Lung (tissue), 12 donors: ENCODE measurements around the gene VMO1. TPM values are rescaled to one million over a fixed set of nuclear protein-coding genes. Genes with fewer than 3 reads are reported as not detected.

Source experiments
- ATAC-seq: fragments of 200-7000 bp; cut with Tn5 transposase; one replicate; pipeline ENCODE4 v1.9.1; 2020; ENCODE audit warnings: moderate number of reproducible peaks; ENCODE audit not compliant: insufficient read depth, low FRiP score
- DNase-seq, 3 donors: peaks; one replicate each; pipeline ENCODE4 v3.0.0-alpha.2; 2013 to 2017
- H3K27ac ChIP-seq, 2 donors: one replicate each; pipeline ENCODE4 v1.5.1; 2013; ENCODE audit warnings: mild to moderate bottlenecking in 2 of 2, moderate library complexity in 2 of 2, control low read depth in 1 of 2, inconsistent platforms in 1 of 2, low read depth in 1 of 2, low read length in 1 of 2
- H3K27me3 ChIP-seq, 3 donors: one replicate each; pipeline ENCODE4 v1.5.1; 2013; ENCODE audit warnings: low read length in 2 of 3; ENCODE audit not compliant: control insufficient read depth in 3 of 3, insufficient read depth in 3 of 3
- H3K36me3 ChIP-seq, 4 donors: one replicate each; pipeline ENCODE4 v1.5.1; 2013; ENCODE audit warnings: low read length in 4 of 4, mild to moderate bottlenecking in 1 of 4, moderate library complexity in 1 of 4; ENCODE audit not compliant: control insufficient read depth in 4 of 4, insufficient read depth in 4 of 4
- H3K4me1 ChIP-seq, 5 donors: one replicate each; pipeline ENCODE4 v1.5.1; 2013; ENCODE audit warnings: low read length in 5 of 5, mild to moderate bottlenecking in 2 of 5, moderate library complexity in 1 of 5; ENCODE audit not compliant: control insufficient read depth in 5 of 5, insufficient read depth in 5 of 5
- H3K4me3 ChIP-seq: one replicate; pipeline ENCODE4 v1.5.1; 2013; ENCODE audit warnings: mild to moderate bottlenecking, control low read depth, moderate library complexity
- H3K9ac ChIP-seq, 2 donors: one replicate each; pipeline ENCODE4 v1.5.1; 2013; ENCODE audit warnings: low read length in 2 of 2, control low read depth in 1 of 2; ENCODE audit not compliant: insufficient read depth in 1 of 2
- H3K9me3 ChIP-seq, 4 donors: one replicate each; pipeline ENCODE4 v1.5.1; 2013; ENCODE audit warnings: low read length in 3 of 4, mild to moderate bottlenecking in 1 of 4, moderate library complexity in 1 of 4; ENCODE audit not compliant: control insufficient read depth in 4 of 4, insufficient read depth in 3 of 4
- WGBS, 2 donors: extraction: QIAGEN DNeasy Blood & Tissue Kit; methylation state at CpG; one replicate each; pipeline ENCODE4 v1.1.7; 2013; 5-methylcytosine and 5-hydroxymethylcytosine counted together
- polyA plus RNA-seq, 2 donors: library from polyadenylated mRNA; stranded (reverse); fragments of 200-250 nt; gene quantifications; one replicate each; pipeline ENCODE4 v1.2.1, GENCODE V29; 2013
- total RNA-seq, 2 donors: library from RNA; depleted of rRNA in 1 of 2; stranded (reverse); fragments of >200 nt in 1 of 2; gene quantifications; one replicate each; pipeline ENCODE4 v1.2.1, GENCODE V29; 2014 to 2021
- TF ChIP-seq, protein P1 (sequence below): IDR thresholded peaks from 2 replicates; pipeline ENCODE4 v1.5.1; 2012; ENCODE audit warnings: mild to moderate bottlenecking; ENCODE audit errors: control extremely low read depth, extremely low read depth
- donor health status: control.
- donor health status: control.
- donor health status: Bipolar disorder and iron deficiency.
- donor health status: healthy.
- donor health status: DM: yes; HTN: yes; CAD: no.

Gene VMO1
- total and polyA plus RNA-seq, 4 donors = 2.1 to 21.8 (median 17.7) TPM

DNA sequence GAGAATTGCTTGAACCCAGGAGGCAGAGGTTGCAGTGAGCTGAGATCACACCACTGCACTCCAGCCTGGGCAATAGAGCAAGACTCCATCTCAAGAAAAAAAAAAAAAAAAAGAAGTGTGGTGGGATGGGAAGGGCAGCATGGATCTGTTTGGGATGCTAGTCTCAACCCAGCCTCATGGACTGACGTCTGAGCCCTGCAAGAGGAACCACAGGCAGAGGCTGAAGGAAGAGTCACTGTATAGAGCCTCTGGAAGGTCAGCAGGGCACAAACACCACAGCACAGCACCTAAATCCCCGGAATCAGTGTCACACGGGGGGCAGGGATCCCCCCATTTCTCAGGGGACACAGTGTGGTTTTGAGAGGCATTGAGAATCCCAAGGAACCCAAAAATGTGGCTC lies 35.6 kb downstream of the VMO1 start:
- ATAC-seq (no peak), DNase-seq (no peak)

DNA sequence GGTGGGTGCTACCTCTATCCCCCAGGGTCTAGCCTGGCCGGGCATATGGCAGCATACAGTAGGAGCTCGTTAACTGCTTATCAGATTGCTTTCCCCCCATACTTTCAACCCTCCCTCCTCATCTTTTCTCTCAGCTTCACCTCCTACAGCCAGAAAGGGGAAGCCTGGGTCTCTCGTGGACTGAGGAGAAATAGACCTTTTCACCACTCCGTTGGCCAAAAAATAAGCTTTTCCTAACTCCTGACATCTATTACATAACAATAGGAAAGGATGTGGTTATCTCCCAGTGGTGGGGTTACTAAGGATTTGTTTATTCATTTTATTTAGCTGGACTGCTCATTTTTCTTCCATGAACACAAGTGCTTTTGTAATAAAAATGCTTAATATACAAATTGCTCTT lies 37.5 kb downstream of the VMO1 start:
- no peaks in the 10 kb centered on the region for H3K9me3 ChIP-seq
- peaks cover 0 to 33% (median 5%) of the 10 kb centered on the region in 3 donors for H3K27me3 ChIP-seq
- WGBS, 2 donors = 26 to 45% methylated on average over 4 of the region's 4 CpGs
- H3K4me1 ChIP-seq = peaks cover 0 to 10% (median 0%) of the 10 kb centered on the region in 5 donors
- no peak overlapping the region for H3K27ac ChIP-seq
- H3K4me3 ChIP-seq = no peak overlapping the region
- TF ChIP-seq, protein P1, sequence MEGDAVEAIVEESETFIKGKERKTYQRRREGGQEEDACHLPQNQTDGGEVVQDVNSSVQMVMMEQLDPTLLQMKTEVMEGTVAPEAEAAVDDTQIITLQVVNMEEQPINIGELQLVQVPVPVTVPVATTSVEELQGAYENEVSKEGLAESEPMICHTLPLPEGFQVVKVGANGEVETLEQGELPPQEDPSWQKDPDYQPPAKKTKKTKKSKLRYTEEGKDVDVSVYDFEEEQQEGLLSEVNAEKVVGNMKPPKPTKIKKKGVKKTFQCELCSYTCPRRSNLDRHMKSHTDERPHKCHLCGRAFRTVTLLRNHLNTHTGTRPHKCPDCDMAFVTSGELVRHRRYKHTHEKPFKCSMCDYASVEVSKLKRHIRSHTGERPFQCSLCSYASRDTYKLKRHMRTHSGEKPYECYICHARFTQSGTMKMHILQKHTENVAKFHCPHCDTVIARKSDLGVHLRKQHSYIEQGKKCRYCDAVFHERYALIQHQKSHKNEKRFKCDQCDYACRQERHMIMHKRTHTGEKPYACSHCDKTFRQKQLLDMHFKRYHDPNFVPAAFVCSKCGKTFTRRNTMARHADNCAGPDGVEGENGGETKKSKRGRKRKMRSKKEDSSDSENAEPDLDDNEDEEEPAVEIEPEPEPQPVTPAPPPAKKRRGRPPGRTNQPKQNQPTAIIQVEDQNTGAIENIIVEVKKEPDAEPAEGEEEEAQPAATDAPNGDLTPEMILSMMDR = no peak
- no peak for DNase-seq
- H3K36me3 ChIP-seq = no peaks in the 10 kb centered on the region
- no peak overlapping the region for H3K9ac ChIP-seq
- ATAC-seq = no peak

More for the DNA sequence above, 35.6 kb downstream of the VMO1 start:
- peaks cover 0 to 25% (median 7%) of the 10 kb centered on the region in 3 donors for H3K27me3 ChIP-seq
- H3K36me3 ChIP-seq = no peaks in the 10 kb centered on the region
- H3K27ac ChIP-seq = peak overlapping the region in 1 of 2 donors; percentile 13
- TF ChIP-seq, protein P1 = no peak
- no peak overlapping the region for H3K9ac ChIP-seq
- H3K4me3 ChIP-seq = no peak overlapping the region
- H3K9me3 ChIP-seq = no peaks in the 10 kb centered on the region
- WGBS, 2 donors = 53 to 59% methylated on average over 3 of the region's 3 CpGs
- no peaks in the 10 kb centered on the region for H3K4me1 ChIP-seq

DNA sequence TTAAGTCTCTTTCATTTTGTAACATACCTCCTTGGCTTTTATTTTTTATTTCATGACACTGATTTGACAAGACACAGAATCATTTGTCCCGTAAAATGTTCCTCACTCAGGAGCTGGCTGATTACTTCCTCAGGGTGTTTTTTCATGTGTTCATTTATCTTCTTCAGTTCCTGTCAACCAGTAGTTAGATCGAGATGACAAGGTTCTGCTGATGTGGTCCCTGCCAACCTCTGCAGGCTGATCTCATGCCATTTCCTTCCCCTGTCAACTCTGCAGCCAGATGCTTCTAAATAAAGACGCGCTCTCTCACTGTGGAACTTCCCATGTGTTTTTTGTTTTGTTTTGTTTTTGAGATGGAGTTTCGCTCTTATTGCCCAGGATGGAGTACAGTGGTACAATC lies 38.3 kb downstream of the VMO1 start:
- Histone ChIP-seq H3K36me3 (no peaks in the 10 kb centered on the region), H3K4me1 (peaks cover 0 to 10% (median 0%) of the 10 kb centered on the region in 5 donors), H3K4me3 (no peak overlapping the region), H3K27me3 (peaks cover 0 to 31% (median 3%) of the 10 kb centered on the region in 3 donors), H3K9ac (no peak overlapping the region), H3K9me3 (no peaks in the 10 kb centered on the region), H3K27ac (no peak overlapping the region)
- ATAC-seq (no peak), DNase-seq (peak in 2 of 3 donors; percentile 28 to 51)
- WGBS, 2 donors = 17 to 25% methylated on average over 5 of the region's 5 CpGs
- TF ChIP-seq, protein P1 = no peak
